Transverse colon (tissue), 4 donors: ENCODE results near the gene PSMC3. TPM values are rescaled to one million over a fixed set of nuclear protein-coding genes. Genes with fewer than 3 reads are reported as not detected.
A peak's percentile ranks its signal among the peaks of the same experiment; 100 is the strongest.

Experiments used
- DNase-seq: peaks from one replicate; pipeline ENCODE4 v3.0.0-alpha.2; 2019
- H3K27ac ChIP-seq, 4 donors: fragments of 200-600 bp; sonication (generic); 2 replicates each; pipeline ENCODE4 v1.5.1; 2016 to 2018; ENCODE audit warnings: inconsistent platforms in 4 of 4
- H3K27me3 ChIP-seq: fragments of 200-600 bp; sonication (generic); 2 replicates; pipeline ENCODE4 v1.5.1; 2017; ENCODE audit warnings: inconsistent platforms
- H3K36me3 ChIP-seq, 4 donors: fragments of 200-600 bp; sonication (generic); 2 replicates each; pipeline ENCODE4 v1.5.1; 2017 to 2019; ENCODE audit warnings: inconsistent platforms in 4 of 4
- H3K4me1 ChIP-seq, 4 donors: fragments of 200-600 bp; sonication (generic); 2 replicates each; pipeline ENCODE4 v1.5.1; 2017 to 2020; ENCODE audit warnings: inconsistent platforms in 4 of 4
- H3K4me3 ChIP-seq, 4 donors: fragments of 200-600 bp; sonication (generic); 1 replicate in 1 of 4; 2 replicates in 3 of 4; pipeline versions ENCODE4 v1.5.1 to v1.6.1; 2017 to 2019; ENCODE audit warnings: inconsistent platforms in 4 of 4
- H3K9me3 ChIP-seq, 2 donors: fragments of 200-600 bp; sonication (generic); 2 replicates each; pipeline ENCODE4 v1.5.1; 2017 to 2019; ENCODE audit warnings: inconsistent platforms in 2 of 2
- EP300 ChIP-seq: sonication (generic); formaldehyde crosslinking; IDR thresholded peaks from one replicate; pipeline ENCODE4 v1.6.1; 2017; ENCODE audit warnings: antibody characterized with exemption, low read depth
- POLR2A ChIP-seq: fragments of 450-650 bp; IDR thresholded peaks from one replicate; pipeline ENCODE4 v1.6.1; 2016; ENCODE audit warnings: antibody characterized with exemption, mild to moderate bottlenecking, moderate library complexity
- POLR2AphosphoS5 ChIP-seq, 3 donors: sonication (generic); formaldehyde crosslinking; IDR thresholded peaks; one replicate each; pipeline ENCODE4 v1.6.1; 2016; ENCODE audit warnings: antibody characterized with exemption in 3 of 3
- WGBS, 2 donors: methylation state at CpG; one replicate each; pipeline ENCODE4 v1.1.5; 2018; ENCODE audit warnings: low coverage in 1 of 2; 5-methylcytosine and 5-hydroxymethylcytosine counted together
- in situ Hi-C, 4 donors: fragments of 200-750 bp; cut with MboI; loops; one replicate each; pipeline versions ENCODE4 v1.15.0 to v1.15.1; 2017; ENCODE audit warnings: low sequenced_read_pairs in 3 of 4, low pct_ligation_motif_present in 1 of 4, low pct_unique_long_range_greater_than_20kb in 1 of 4
- intact Hi-C: fragments of 100-400 bp; cut with DNase I; formaldehyde crosslinking; loops from one replicate; pipeline ENCODE4 v1.15.1; 2023; ENCODE audit warnings: low total_unique reads
- total RNA-seq, 4 donors: library from RNA; depleted of rRNA; stranded (reverse); fragments of >200 nt; gene quantifications; one replicate each; pipeline ENCODE4 v1.1.0, GENCODE V29; 2016
- TF ChIP-seq, protein P1 (sequence below), 5 experiments: fragments of 200-600 bp in 3 of 5; fragments of 450-650 bp in 2 of 5; sonication (generic) in 3 of 5; IDR thresholded peaks; 1 replicate in 2 of 5; 2 replicates in 3 of 5; pipeline ENCODE4 v1.5.1; 2016 to 2017; ENCODE audit warnings: antibody characterized with exemption in 5 of 5, inconsistent platforms in 3 of 5, mild to moderate bottlenecking in 2 of 5, moderate library complexity in 1 of 5

The PSMC3 gene
- total RNA-seq, 4 donors from 2014 or later, result 56.5 to 252 (median 91.4) TPM

DNA sequence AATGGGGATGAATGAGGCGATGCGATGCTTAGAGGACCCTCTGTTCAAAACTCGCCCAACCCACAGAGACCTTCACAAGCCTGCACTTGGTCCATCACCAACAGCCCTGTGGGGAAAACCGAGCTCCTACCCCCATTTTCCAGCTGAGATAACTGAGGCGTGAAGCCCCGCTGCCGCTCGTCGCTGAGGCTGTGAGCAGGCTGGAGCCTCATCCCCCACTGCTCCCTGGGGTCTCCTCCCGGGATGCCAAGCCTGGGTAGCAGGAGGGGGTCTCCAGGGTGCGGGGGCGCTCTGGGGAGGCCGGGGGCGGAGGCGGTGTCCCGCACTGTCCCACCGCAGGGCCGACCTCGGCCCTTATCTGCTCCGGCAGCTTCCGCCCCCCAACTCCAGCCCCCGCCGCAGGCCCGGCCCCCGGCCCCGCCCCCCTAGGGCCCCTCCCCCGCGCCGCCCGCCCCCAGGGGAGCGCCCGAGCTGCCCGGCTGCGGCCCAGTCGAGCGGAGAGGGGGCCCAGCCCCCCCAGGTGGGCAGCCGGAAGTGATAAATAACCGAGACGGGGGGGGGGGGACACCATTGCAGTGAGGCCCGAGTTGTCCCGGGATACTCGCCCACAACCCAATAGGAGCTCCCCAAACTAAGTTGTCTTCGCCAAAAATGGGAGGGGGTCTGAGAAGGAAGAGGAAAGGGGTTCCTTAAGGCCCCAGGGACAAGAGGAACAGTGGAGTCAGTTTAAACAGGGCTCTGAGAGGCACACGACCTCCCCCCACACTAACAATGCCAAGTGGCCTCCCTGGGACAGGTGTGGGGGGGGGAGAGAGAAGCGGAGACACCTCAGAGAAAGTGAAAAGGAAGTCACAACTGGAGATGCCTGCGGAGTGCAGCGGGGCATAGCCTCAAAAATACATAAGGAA, 26.1 kb downstream of the PSMC3 start:
- Histone ChIP-seq H3K9me3 (no peaks in the 10 kb centered on the region), H3K27ac (peak overlapping the region; percentile 73 to 82 (median 78)), H3K36me3 (no peaks in the 10 kb centered on the region), H3K27me3 (no peaks in the 10 kb centered on the region), H3K4me3 (peak overlapping the region; percentile 45 to 70 (median 56)), H3K4me1 (peaks cover 3 to 19% (median 17%) of the 10 kb centered on the region in 4 donors)
- DNase-seq, result peak; percentile 47
- in situ Hi-C loops (no loop called here), intact Hi-C loops (no loop called here)
- TF ChIP-seq POLR2A, result peak; percentile 42
- TF ChIP-seq, protein P1, sequence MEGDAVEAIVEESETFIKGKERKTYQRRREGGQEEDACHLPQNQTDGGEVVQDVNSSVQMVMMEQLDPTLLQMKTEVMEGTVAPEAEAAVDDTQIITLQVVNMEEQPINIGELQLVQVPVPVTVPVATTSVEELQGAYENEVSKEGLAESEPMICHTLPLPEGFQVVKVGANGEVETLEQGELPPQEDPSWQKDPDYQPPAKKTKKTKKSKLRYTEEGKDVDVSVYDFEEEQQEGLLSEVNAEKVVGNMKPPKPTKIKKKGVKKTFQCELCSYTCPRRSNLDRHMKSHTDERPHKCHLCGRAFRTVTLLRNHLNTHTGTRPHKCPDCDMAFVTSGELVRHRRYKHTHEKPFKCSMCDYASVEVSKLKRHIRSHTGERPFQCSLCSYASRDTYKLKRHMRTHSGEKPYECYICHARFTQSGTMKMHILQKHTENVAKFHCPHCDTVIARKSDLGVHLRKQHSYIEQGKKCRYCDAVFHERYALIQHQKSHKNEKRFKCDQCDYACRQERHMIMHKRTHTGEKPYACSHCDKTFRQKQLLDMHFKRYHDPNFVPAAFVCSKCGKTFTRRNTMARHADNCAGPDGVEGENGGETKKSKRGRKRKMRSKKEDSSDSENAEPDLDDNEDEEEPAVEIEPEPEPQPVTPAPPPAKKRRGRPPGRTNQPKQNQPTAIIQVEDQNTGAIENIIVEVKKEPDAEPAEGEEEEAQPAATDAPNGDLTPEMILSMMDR (IDR thresholded peaks at IDR 0.05), result no peak
- no peak for TF ChIP-seq EP300
- TF ChIP-seq POLR2AphosphoS5 (IDR thresholded peaks at IDR 0.05), result peak in 2 of 3 donors; percentile 43 to 48
- 21% methylated on average over 12 of the region's 47 CpGs; no CpG with 5 or more reads in 1 of the 2 donors for WGBS, 2 donors

DNA sequence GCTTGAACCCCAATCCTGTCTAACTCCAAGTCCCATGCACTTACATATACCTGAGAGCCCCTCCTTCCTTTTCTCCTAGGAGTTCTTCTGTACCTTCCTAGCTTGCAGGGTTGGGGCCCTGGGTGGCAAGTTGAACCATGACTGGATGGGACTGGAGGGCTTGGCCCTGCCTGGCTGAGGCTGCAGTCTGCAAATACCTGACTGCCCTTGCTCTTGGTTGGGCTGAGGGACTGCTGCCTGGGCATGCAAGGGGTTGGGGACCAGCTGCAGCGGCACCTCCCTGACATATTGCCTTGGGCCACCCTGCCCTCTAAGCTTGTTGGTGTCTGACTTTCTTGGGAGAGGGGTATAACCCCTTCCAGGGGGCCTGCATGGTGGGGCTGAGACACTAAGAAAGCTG, 27.7 kb downstream of the PSMC3 start:
- Histone ChIP-seq H3K4me1 (peaks cover 7 to 30% (median 23%) of the 10 kb centered on the region in 4 donors), H3K4me3 (no peak overlapping the region), H3K27ac (no peak overlapping the region), H3K9me3 (no peaks in the 10 kb centered on the region), H3K27me3 (no peaks in the 10 kb centered on the region), H3K36me3 (no peaks in the 10 kb centered on the region)
- DNase-seq, result no peak
- in situ Hi-C loops, result no loop called here
- intact Hi-C loops, result no loop called here
- WGBS, 2 donors, result 100% methylated on average over 1 of the region's 1 CpG; no CpG with 5 or more reads in 1 of the 2 donors
- no peak for TF ChIP-seq POLR2AphosphoS5 (IDR thresholded peaks at IDR 0.05)
- no peak for TF ChIP-seq EP300
- TF ChIP-seq POLR2A, result no peak
- TF ChIP-seq, protein P1 (IDR thresholded peaks at IDR 0.05), result no peak

DNA sequence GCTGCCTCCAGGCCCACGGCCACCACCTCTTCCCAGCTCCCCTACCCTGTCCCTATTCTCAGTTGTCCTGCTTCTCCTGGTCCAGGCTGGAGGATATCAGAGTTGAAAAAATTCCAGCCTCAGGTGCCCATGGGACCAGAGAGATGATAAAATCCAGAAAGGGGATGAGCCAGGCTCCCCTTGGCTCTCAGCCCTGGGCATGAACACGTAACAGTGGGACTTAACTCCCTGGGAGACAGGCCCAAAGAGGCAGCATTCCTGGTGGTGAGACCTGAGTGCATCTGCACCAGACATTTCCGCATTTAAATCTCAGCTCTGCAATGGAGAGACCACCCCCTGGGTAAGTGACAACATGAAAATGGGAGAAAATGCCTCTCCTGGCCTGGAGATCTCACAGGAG, 28.2 kb downstream of the PSMC3 start:
- TF ChIP-seq EP300, result no peak
- TF ChIP-seq POLR2A, result no peak
- TF ChIP-seq POLR2AphosphoS5 (IDR thresholded peaks at IDR 0.05), result no peak
- TF ChIP-seq, protein P1 (IDR thresholded peaks at IDR 0.05), result no peak
- intact Hi-C loops, result no loop called here
- Histone ChIP-seq H3K4me3 (no peak overlapping the region), H3K27me3 (no peaks in the 10 kb centered on the region), H3K9me3 (no peaks in the 10 kb centered on the region), H3K36me3 (no peaks in the 10 kb centered on the region), H3K4me1 (peaks cover 7 to 34% (median 25%) of the 10 kb centered on the region in 4 donors), H3K27ac (no peak overlapping the region)
- 83 to 84% methylated on average over 2 to 3 of the region's 3 CpGs for WGBS, 2 donors
- in situ Hi-C loops, result no loop called here
- DNase-seq, result no peak

DNA sequence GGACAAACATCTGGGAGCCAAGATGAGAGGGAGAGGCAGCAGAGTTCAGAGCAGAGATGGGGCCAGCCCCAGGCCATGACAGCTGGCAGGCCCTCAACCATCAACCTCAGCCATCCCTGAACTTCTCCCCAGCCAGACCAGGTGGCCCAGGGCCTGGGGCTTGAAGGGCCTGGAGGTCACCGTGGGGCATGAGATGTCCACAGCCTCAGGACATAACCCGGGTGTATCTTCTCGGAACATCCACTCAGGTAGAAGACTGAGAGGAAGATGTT, 30.3 kb downstream of the PSMC3 start:
- H3K27ac ChIP-seq, result peak overlapping the region; percentile 66 to 80 (median 78)
- no peak overlapping the region for H3K4me3 ChIP-seq
- no peaks in the 10 kb centered on the region for H3K36me3 ChIP-seq
- no peaks in the 10 kb centered on the region for H3K27me3 ChIP-seq
- in situ Hi-C loops, result no loop called here
- no peak for TF ChIP-seq POLR2A
- TF ChIP-seq EP300, result no peak
- no peak for TF ChIP-seq POLR2AphosphoS5 (IDR thresholded peaks at IDR 0.05)
- TF ChIP-seq, protein P1 (IDR thresholded peaks at IDR 0.05), result no peak
- WGBS, 2 donors, result 86% methylated on average over 3 of the region's 3 CpGs; no CpG with 5 or more reads in 1 of the 2 donors
- H3K4me1 ChIP-seq, result peaks cover 7 to 33% (median 24%) of the 10 kb centered on the region in 4 donors
- intact Hi-C loops, result no loop called here
- DNase-seq, result no peak
- H3K9me3 ChIP-seq, result no peaks in the 10 kb centered on the region
